Keratinocyte (primary cell): Measurements from ENCODE around the gene SLC2A5. TPM values are rescaled to one million over a fixed set of nuclear protein-coding genes. Genes with fewer than 3 reads are reported as not detected.
A peak's percentile ranks its signal among the peaks of the same experiment; 100 is the strongest.

ENCODE experiments used
- DNase-seq: peaks from one replicate; pipeline ENCODE4 v3.0.0-alpha.2; 2011; ENCODE audit warnings: low read depth, missing footprints, low spot score
- FAIRE-seq: peaks from 2 replicates; lab custom pipeline; 2011; peaks lifted over from hg19 to GRCh38; lab: Jason Lieb, UNC
- H2AFZ ChIP-seq: 2 replicates; pipeline ENCODE4 v1.6.0; 2012; ENCODE audit warnings: low read length, control low read depth, inconsistent platforms; ENCODE audit not compliant: control insufficient read depth
- H3K27ac ChIP-seq: 2 replicates; pipeline ENCODE4 v1.5.1; 2011; ENCODE audit warnings: low read length; ENCODE audit not compliant: control insufficient read depth, insufficient read depth
- H3K27me3 ChIP-seq: 3 replicates; pipeline ENCODE4 v1.6.0; 2011; ENCODE audit warnings: low read length; ENCODE audit not compliant: control insufficient read depth, insufficient read depth; ENCODE audit errors: extremely low read depth
- H3K36me3 ChIP-seq, 2 experiments: 2 replicates in 1 of 2; 3 replicates in 1 of 2; pipeline ENCODE4 v1.5.1; 2011; ENCODE audit warnings: low read length in 2 of 2, mild to moderate bottlenecking in 1 of 2; ENCODE audit not compliant: control insufficient read depth in 2 of 2, insufficient read depth in 2 of 2; ENCODE audit errors: extremely low read depth in 1 of 2
- H3K4me1 ChIP-seq: 3 replicates; pipeline ENCODE4 v1.5.1; 2011; ENCODE audit warnings: low read length; ENCODE audit not compliant: control insufficient read depth, insufficient read depth; ENCODE audit errors: extremely low read depth
- H3K4me2 ChIP-seq: 3 replicates; pipeline ENCODE4 v1.6.0; 2011; ENCODE audit warnings: low read depth, low read length; ENCODE audit not compliant: control insufficient read depth, insufficient read depth; ENCODE audit errors: extremely low read depth
- H3K4me3 ChIP-seq, 3 experiments: fragments of 200-600 bp in 1 of 3; sonication (generic) in 1 of 3; 2 replicates in 2 of 3; 3 replicates in 1 of 3; pipeline ENCODE4 v1.5.1; 2011 to 2016; ENCODE audit warnings: low read length in 3 of 3, mild to moderate bottlenecking in 3 of 3, control low read depth in 2 of 3, inconsistent platforms in 1 of 3, low read depth in 1 of 3, mixed read lengths in 1 of 3, mixed run types in 1 of 3, moderate library complexity in 1 of 3; ENCODE audit not compliant: control insufficient read depth in 2 of 3, insufficient read depth in 2 of 3; ENCODE audit errors: extremely low read depth in 1 of 3
- H3K79me2 ChIP-seq: 2 replicates; pipeline ENCODE4 v1.6.0; 2012; ENCODE audit warnings: low read length; ENCODE audit not compliant: control insufficient read depth, insufficient read depth
- H3K9ac ChIP-seq: 3 replicates; pipeline ENCODE4 v1.6.0; 2011; ENCODE audit warnings: low read length; ENCODE audit not compliant: control insufficient read depth, insufficient read depth; ENCODE audit errors: extremely low read depth
- H3K9me1 ChIP-seq: 3 replicates; pipeline ENCODE4 v1.6.0; 2011; ENCODE audit warnings: low read length; ENCODE audit not compliant: control insufficient read depth, insufficient read depth; ENCODE audit errors: extremely low read depth
- H3K9me3 ChIP-seq: 2 replicates; pipeline ENCODE4 v1.5.1; 2012; ENCODE audit warnings: low read depth, low read length; ENCODE audit not compliant: control insufficient read depth
- H4K20me1 ChIP-seq: 3 replicates; pipeline ENCODE4 v1.6.0; 2011; ENCODE audit warnings: low read length; ENCODE audit not compliant: control insufficient read depth, insufficient read depth; ENCODE audit errors: extremely low read depth
- CTCF ChIP-seq, 3 experiments: IDR thresholded peaks in 1 of 3; conservative IDR thresholded peaks in 1 of 3; optimal IDR thresholded peaks in 1 of 3; 2 replicates in 2 of 3; 3 replicates in 1 of 3; pipeline versions ENCODE3 to v1.5.1; 2011; ENCODE audit warnings: low read length in 3 of 3, mild to moderate bottlenecking in 3 of 3, moderate library complexity in 2 of 3, control low read depth in 1 of 3, inconsistent platforms in 1 of 3; ENCODE audit not compliant: insufficient read depth in 2 of 3; ENCODE audit errors: extremely low read depth in 1 of 3
- EZH2 ChIP-seq: IDR thresholded peaks from one replicate; pipeline ENCODE4 v1.6.1; 2012; ENCODE audit warnings: inconsistent platforms, mild to moderate bottlenecking, low read length, moderate library complexity
- dilution Hi-C: fragments of 300-500 bp; cut with MboI; formaldehyde crosslinking; loops from one replicate; pipeline ENCODE4 v1.7.0; 2020; ENCODE audit warnings: low sequenced_read_pairs; ENCODE audit not compliant: extremely low pct_ligation_motif_present
- polyA plus RNA-seq, 5 experiments: library from polyadenylated mRNA; depleted of rRNA in 3 of 5; stranded (reverse) in 3 of 5; stranded (forward) in 1 of 5; unstranded in 1 of 5; fragments of >200 nt; gene quantifications; 1 replicate in 1 of 5; 2 replicates in 3 of 5; 3 replicates in 1 of 5; pipeline versions ENCODE4 v1.2.1 to v1.2.3, GENCODE V29; 2011 to 2012; ENCODE audit warnings: missing spikeins in 2 of 5, low read depth in 1 of 5, low replicate concordance in 1 of 5

The SLC2A5 gene
- polyA plus RNA-seq, 1 donor (not counting 4 experiments of a cell fraction or from before 2014, with no cell fraction given): 0.77 TPM

- Histone ChIP-seq H2AFZ (no peak overlapping the region), H3K4me2 (no peak overlapping the region), H4K20me1 (no peaks in the 10 kb centered on the region), H3K79me2 (no peaks in the 10 kb centered on the region), H3K9me3 (no peaks in the 10 kb centered on the region), H3K27me3 (no peaks in the 10 kb centered on the region), H3K9ac (no peak overlapping the region), H3K27ac (no peak overlapping the region), H3K9me1 (no peaks in the 10 kb centered on the region), H3K4me1 (no peaks in the 10 kb centered on the region), H3K4me3 (no peak overlapping the region), H3K36me3 (no peaks in the 10 kb centered on the region)
- TF ChIP-seq CTCF (optimal IDR thresholded peaks at IDR 0.05 in 1 of 3, IDR thresholded peaks at IDR 0.05 in 1 of 3, conservative IDR thresholded peaks at IDR 0.05 in 1 of 3; ENCODE audit: extremely low read depth in 1 of 3, insufficient read depth in 2 of 3, low read length in 3 of 3) (no peak), EZH2 (no peak)
- FAIRE-seq: no peak
- dilution Hi-C loops: no loop called here
- no peak for DNase-seq
Measured at GRCh38 chr1:9059891-9060744, 9.3 kb downstream of the SLC2A5 start.

GRCh38 chr1:9058465-9058864, 11.0 kb downstream of the SLC2A5 start:
- Histone ChIP-seq H3K4me1 (no peaks in the 10 kb centered on the region), H4K20me1 (no peaks in the 10 kb centered on the region), H2AFZ (no peak overlapping the region), H3K9me3 (no peaks in the 10 kb centered on the region), H3K4me2 (no peak overlapping the region), H3K36me3 (no peaks in the 10 kb centered on the region), H3K9ac (no peak overlapping the region), H3K27me3 (no peaks in the 10 kb centered on the region), H3K4me3 (no peak overlapping the region), H3K79me2 (no peaks in the 10 kb centered on the region), H3K9me1 (no peaks in the 10 kb centered on the region), H3K27ac (no peak overlapping the region)
- no peak for TF ChIP-seq EZH2
- TF ChIP-seq CTCF (optimal IDR thresholded peaks at IDR 0.05 in 1 of 3, IDR thresholded peaks at IDR 0.05 in 1 of 3, conservative IDR thresholded peaks at IDR 0.05 in 1 of 3; ENCODE audit: extremely low read depth in 1 of 3, insufficient read depth in 2 of 3, low read length in 3 of 3): peak in 2 of 3 experiments; percentile 10 to 29
- DNase-seq (no peak), FAIRE-seq (no peak)
- dilution Hi-C loops: no loop called here
